WTC11 (cell line): Measurements from ENCODE around the gene FOXL1. TPM values are rescaled to one million over a fixed set of nuclear protein-coding genes. Genes with fewer than 3 reads are reported as not detected.

ENCODE experiments used
- ATAC-seq: fragments of 200-7000 bp; cut with Tn5 transposase; 2 replicates; pipeline ENCODE4 v1.10.0; 2021; ENCODE audit warnings: mild to moderate bottlenecking, moderate library complexity
- Bru-seq: library from RNA; stranded (reverse); fragments of 400-500 nt; gene quantifications from one replicate; lab custom pipeline; 2021; lab: Mats Ljungman, UMichigan
- CTCF ChIA-PET: fragments of 300-600 bp; sonication (Branson Sonifier 250); formaldehyde crosslinking; loops from one replicate; lab custom pipeline; 2021; ENCODE audit warnings: antibody characterized with exemption; lab: Charles Lee
- POLR2A ChIA-PET: fragments of 350-600 bp; sonication (Branson Sonifier 250); formaldehyde crosslinking; loops from one replicate; lab custom pipeline; 2021; ENCODE audit warnings: antibody characterized with exemption; lab: Charles Lee
- DNase-seq: peaks from one replicate; pipeline ENCODE4 v3.0.0; 2021; ENCODE audit warnings: low spot score
- H3K27ac Mint-ChIP-seq: 2 replicates; pipeline ENCODE4 v1.8.0; 2021; ENCODE audit warnings: mixed read lengths
- H3K27me3 Mint-ChIP-seq: 2 replicates; pipeline ENCODE4 v1.8.0; 2021; ENCODE audit warnings: low read depth, mild to moderate bottlenecking, moderate library complexity, mixed read lengths
- H3K36me3 Mint-ChIP-seq: 2 replicates; pipeline ENCODE4 v1.8.0; 2021; ENCODE audit warnings: mixed read lengths
- H3K4me1 Mint-ChIP-seq: 2 replicates; pipeline ENCODE4 v1.8.0; 2022; ENCODE audit warnings: mixed read lengths
- H3K4me3 Mint-ChIP-seq: 2 replicates; pipeline ENCODE4 v1.8.0; 2021; ENCODE audit warnings: mild to moderate bottlenecking, moderate library complexity, mixed read lengths
- H3K9me3 Mint-ChIP-seq: 2 replicates; pipeline ENCODE4 v1.8.0; 2021; ENCODE audit warnings: mixed read lengths
- CBFB ChIP-seq: sonication (generic); formaldehyde crosslinking; IDR thresholded peaks from 2 replicates; pipeline ENCODE4 v1.8.1; 2022; ENCODE audit warnings: mild to moderate bottlenecking, low read depth, missing genetic modification reagents
- CDX4 ChIP-seq: fragments of 250-450 bp; sonication (Bioruptor Pico); IDR thresholded peaks from 2 replicates; pipeline ENCODE4 v1.9.0; 2021; ENCODE audit warnings: moderate library complexity, mild to moderate bottlenecking, inconsistent platforms, borderline replicate concordance
- CREB1 ChIP-seq: sonication (generic); formaldehyde crosslinking; IDR thresholded peaks from 2 replicates; pipeline ENCODE4 v1.8.0; 2023; ENCODE audit warnings: mild to moderate bottlenecking, missing genetic modification reagents
- EMX1 ChIP-seq: fragments of 250-450 bp; sonication (Bioruptor Pico); IDR thresholded peaks from 2 replicates; pipeline ENCODE4 v1.8.0; 2021; ENCODE audit warnings: mild to moderate bottlenecking
- ETV6 ChIP-seq: sonication (generic); formaldehyde crosslinking; IDR thresholded peaks from 2 replicates; pipeline ENCODE4 v1.8.1; 2022; ENCODE audit warnings: mild to moderate bottlenecking, missing genetic modification reagents
- HMGA2 ChIP-seq: fragments of 250-450 bp; sonication (Bioruptor Pico); IDR thresholded peaks from 2 replicates; pipeline ENCODE4 v1.4.0; 2021; ENCODE audit warnings: mild to moderate bottlenecking, moderate library complexity
- MXD4 ChIP-seq: fragments of 250-450 bp; sonication (Bioruptor Pico); IDR thresholded peaks from 2 replicates; pipeline ENCODE4 v1.8.0; 2021; ENCODE audit warnings: mild to moderate bottlenecking, moderate library complexity, borderline replicate concordance
- RORB ChIP-seq: fragments of 250-450 bp; sonication (Bioruptor Pico); IDR thresholded peaks from 2 replicates; pipeline ENCODE4 v1.9.0; 2021; ENCODE audit warnings: mild to moderate bottlenecking
- SMAD3 ChIP-seq: sonication (generic); formaldehyde crosslinking; IDR thresholded peaks from 2 replicates; pipeline ENCODE4 v1.8.0; 2022; ENCODE audit warnings: missing genetic modification reagents, mild to moderate bottlenecking, borderline replicate concordance
- SP1 ChIP-seq: sonication (generic); formaldehyde crosslinking; conservative IDR thresholded peaks from 2 replicates; pipeline ENCODE4 v1.8.1; 2022; ENCODE audit warnings: missing genetic modification reagents
- TCF7 ChIP-seq: sonication (generic); formaldehyde crosslinking; IDR thresholded peaks from 2 replicates; pipeline ENCODE4 v1.8.0; 2022; ENCODE audit warnings: mild to moderate bottlenecking, low read depth, missing genetic modification reagents, moderate library complexity
- ZBTB21 ChIP-seq: sonication (generic); formaldehyde crosslinking; IDR thresholded peaks from 2 replicates; pipeline ENCODE4 v1.8.1; 2023; ENCODE audit warnings: mild to moderate bottlenecking, missing genetic modification reagents, borderline replicate concordance
- ZMAT4 ChIP-seq: fragments of 250-450 bp; sonication (Bioruptor Pico); IDR thresholded peaks from 2 replicates; pipeline ENCODE4 v1.9.0; 2021; ENCODE audit warnings: mild to moderate bottlenecking
- ZNF138 ChIP-seq: sonication (generic); formaldehyde crosslinking; conservative IDR thresholded peaks from 2 replicates; pipeline ENCODE4 v1.8.1; 2022; ENCODE audit warnings: mild to moderate bottlenecking, moderate library complexity, missing genetic modification reagents
- ZNF263 ChIP-seq: sonication (generic); formaldehyde crosslinking; IDR thresholded peaks from 2 replicates; pipeline ENCODE4 v1.8.1; 2022; ENCODE audit warnings: low read depth, mild to moderate bottlenecking, moderate library complexity, missing genetic modification reagents
- ZNF532 ChIP-seq: fragments of 250-450 bp; sonication (Bioruptor Pico); IDR thresholded peaks from 2 replicates; pipeline ENCODE4 v1.9.0; 2021; ENCODE audit warnings: mild to moderate bottlenecking, borderline replicate concordance
- ZNF671 ChIP-seq: fragments of 250-450 bp; sonication (Bioruptor Pico); IDR thresholded peaks from 2 replicates; pipeline ENCODE4 v1.8.0; 2021; ENCODE audit warnings: mild to moderate bottlenecking
- long read RNA-seq, 3 experiments: library from RNA in 1 of 3; library from capped mRNA in 1 of 3; library from polyadenylated mRNA in 1 of 3; unstranded in 2 of 3; stranded (forward) in 1 of 3; transcript quantifications; one replicate each; pipeline ENCODE4 v2.0.0, GENCODE V29; 2021
- total RNA-seq: library from RNA; stranded (reverse); gene quantifications from 3 replicates; pipeline ENCODE4 v1.2.3, GENCODE V29; 2021
- TF ChIP-seq, protein P1 (sequence below): sonication (generic); formaldehyde crosslinking; IDR thresholded peaks from 2 replicates; pipeline ENCODE4 v1.8.1; 2023; ENCODE audit warnings: mild to moderate bottlenecking, missing genetic modification reagents, borderline replicate concordance
- TF ChIP-seq, protein P2 (sequence below): sonication (generic); formaldehyde crosslinking; IDR thresholded peaks from 2 replicates; pipeline ENCODE4 v1.8.1; 2023; ENCODE audit warnings: mild to moderate bottlenecking, missing genetic modification reagents, moderate library complexity

Gene FOXL1
- total RNA-seq (0.23 to 0.34 TPM (median 0.33 TPM) in 3 replicates), Bru-seq, nascent RNA (percentile 21 among the genes with signal in this experiment)
- long read RNA-seq, experiment 1 = 0 reads
- long read RNA-seq, experiment 2, partial matches to known transcripts = 0 of 2 reads
- long read RNA-seq, experiment 2, other reads (novel, unspliced or antisense) = 0 of 2 reads
- long read RNA-seq, experiment 3 = 0 reads

DNA sequence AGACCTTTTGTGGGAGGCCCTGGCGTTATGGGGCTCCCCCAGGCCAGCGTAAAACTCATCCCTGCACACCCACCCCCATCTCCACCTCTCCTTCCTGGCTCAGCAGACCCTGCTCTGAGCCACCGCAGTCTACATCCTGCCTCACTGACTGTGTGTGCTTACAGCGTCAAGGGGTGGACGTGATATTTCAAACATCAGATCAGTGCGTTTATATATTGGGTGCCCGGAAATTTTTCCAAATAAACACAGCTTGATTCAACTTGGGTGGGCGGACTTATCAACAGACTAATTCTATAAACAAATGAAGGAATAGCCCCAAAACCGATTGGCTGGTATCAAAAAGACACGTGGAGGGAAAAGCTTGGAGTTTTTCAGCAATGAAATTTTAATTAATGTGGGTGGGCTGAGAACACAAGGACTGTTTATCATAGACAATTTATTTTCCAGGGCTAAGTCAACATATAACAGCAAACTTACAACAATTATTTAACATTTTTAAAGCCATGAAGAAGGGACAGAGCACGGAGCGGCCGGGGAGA, at the start of gene FOXL1:
FOXL1 (plus strand) TSS at position 489 of the 539 bp plus-strand sequence. CDS start 175 bp downstream, outside the sequence.
- no peaks in the 10 kb centered on the region for H3K9me3 Mint-ChIP-seq
- ChIA-PET CTCF (interaction anchor here (2.0 to 2.4 kb wide), 2 partner anchors 296 kb away, joined by 8 to 18 read pairs; no protein-coding TSS in a partner anchor), POLR2A (interaction anchor here (0.5 kb wide), 1 partner anchor 496 kb away, joined by 3 read pairs; no protein-coding TSS in a partner anchor)
- H3K4me3 Mint-ChIP-seq = peak within 1 kb of the TSS; percentile 89
- H3K27me3 Mint-ChIP-seq = peaks cover 94% of the 10 kb centered on the region
- H3K4me1 Mint-ChIP-seq = peaks cover 48% of the 10 kb centered on the region
- H3K27ac Mint-ChIP-seq = no peak within 1 kb of the TSS
- TF ChIP-seq RORB (CRISPR knock-in tag) (no peak), MXD4 (CRISPR knock-in tag) (no peak), ZNF263 (CRISPR knock-in tag) (no peak), ZNF138 (CRISPR knock-in tag) (no peak), EMX1 (CRISPR knock-in tag) (no peak), ZNF671 (CRISPR knock-in tag) (no peak), ZMAT4 (CRISPR knock-in tag) (no peak), CBFB (CRISPR knock-in tag) (no peak), CREB1 (CRISPR knock-in tag) (no peak), CDX4 (CRISPR knock-in tag) (no peak), ZBTB21 (CRISPR knock-in tag) (no peak), SMAD3 (no peak), ZNF532 (CRISPR knock-in tag) (no peak), TCF7 (CRISPR knock-in tag) (no peak), ETV6 (CRISPR knock-in tag) (no peak), HMGA2 (CRISPR knock-in tag) (no peak), SP1 (no peak)
- TF ChIP-seq, protein P1, sequence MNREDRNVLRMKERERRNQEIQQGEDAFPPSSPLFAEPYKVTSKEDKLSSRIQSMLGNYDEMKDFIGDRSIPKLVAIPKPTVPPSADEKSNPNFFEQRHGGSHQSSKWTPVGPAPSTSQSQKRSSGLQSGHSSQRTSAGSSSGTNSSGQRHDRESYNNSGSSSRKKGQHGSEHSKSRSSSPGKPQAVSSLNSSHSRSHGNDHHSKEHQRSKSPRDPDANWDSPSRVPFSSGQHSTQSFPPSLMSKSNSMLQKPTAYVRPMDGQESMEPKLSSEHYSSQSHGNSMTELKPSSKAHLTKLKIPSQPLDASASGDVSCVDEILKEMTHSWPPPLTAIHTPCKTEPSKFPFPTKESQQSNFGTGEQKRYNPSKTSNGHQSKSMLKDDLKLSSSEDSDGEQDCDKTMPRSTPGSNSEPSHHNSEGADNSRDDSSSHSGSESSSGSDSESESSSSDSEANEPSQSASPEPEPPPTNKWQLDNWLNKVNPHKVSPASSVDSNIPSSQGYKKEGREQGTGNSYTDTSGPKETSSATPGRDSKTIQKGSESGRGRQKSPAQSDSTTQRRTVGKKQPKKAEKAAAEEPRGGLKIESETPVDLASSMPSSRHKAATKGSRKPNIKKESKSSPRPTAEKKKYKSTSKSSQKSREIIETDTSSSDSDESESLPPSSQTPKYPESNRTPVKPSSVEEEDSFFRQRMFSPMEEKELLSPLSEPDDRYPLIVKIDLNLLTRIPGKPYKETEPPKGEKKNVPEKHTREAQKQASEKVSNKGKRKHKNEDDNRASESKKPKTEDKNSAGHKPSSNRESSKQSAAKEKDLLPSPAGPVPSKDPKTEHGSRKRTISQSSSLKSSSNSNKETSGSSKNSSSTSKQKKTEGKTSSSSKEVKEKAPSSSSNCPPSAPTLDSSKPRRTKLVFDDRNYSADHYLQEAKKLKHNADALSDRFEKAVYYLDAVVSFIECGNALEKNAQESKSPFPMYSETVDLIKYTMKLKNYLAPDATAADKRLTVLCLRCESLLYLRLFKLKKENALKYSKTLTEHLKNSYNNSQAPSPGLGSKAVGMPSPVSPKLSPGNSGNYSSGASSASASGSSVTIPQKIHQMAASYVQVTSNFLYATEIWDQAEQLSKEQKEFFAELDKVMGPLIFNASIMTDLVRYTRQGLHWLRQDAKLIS (CRISPR knock-in tag) = no peak
- TF ChIP-seq, protein P2, sequence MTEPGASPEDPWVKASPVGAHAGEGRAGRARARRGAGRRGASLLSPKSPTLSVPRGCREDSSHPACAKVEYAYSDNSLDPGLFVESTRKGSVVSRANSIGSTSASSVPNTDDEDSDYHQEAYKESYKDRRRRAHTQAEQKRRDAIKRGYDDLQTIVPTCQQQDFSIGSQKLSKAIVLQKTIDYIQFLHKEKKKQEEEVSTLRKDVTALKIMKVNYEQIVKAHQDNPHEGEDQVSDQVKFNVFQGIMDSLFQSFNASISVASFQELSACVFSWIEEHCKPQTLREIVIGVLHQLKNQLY (CRISPR knock-in tag) = no peak
- ATAC-seq (no peak), DNase-seq (no peak)
- no peaks in the 10 kb centered on the region for H3K36me3 Mint-ChIP-seq
